Measurements from ENCODE around the gene ERN1. TPM values are rescaled to one million over a fixed set of nuclear protein-coding genes. Genes with fewer than 3 reads are reported as not detected.

ERN1 gene
- total RNA-seq, 1 donor from 2014 or later = 127 TPM

- intact Hi-C loops (cut with micrococcal nuclease) = no loop called here
These were observed 134.3 kb downstream of the ERN1 start for GRCh38 chr17:63995626-63996025.

GRCh38 chr17:63993368-63993985, 136.5 kb downstream of the ERN1 start:
- intact Hi-C loops (cut with micrococcal nuclease) = no loop called here

DNA sequence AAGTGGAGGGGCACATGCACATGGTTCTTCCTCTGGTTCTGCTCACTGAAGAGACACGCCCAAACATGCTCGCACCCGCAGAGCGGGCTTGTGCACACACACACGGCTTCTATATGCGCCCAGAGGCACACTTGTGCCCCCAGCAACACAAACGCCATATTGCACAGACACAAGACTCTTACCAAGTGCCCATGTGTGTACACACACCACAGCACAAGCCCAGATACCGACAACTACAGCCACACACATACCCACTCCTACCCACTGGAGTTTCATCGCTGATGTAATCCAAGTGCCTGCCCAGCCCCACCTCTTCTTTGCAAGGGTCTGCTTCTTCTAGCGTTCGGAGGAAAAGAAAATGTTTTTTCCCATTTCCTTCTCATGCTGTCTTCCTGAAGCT, 138.3 kb downstream of the ERN1 start:
- intact Hi-C loops (cut with micrococcal nuclease) = no loop called here

GRCh38 chr17:63989622-63990345, 140.2 kb downstream of the ERN1 start:
- intact Hi-C loops (cut with micrococcal nuclease) = loop anchor here (1.0 kb wide), 1 partner anchor 70 kb away; no protein-coding TSS in a partner anchor

Other genes starting within 250 kb of the ERN1 start
- gene GH2, start 248.2 kb downstream of the ERN1 start, total RNA-seq = not detected in 2 replicates
- gene CSH1, start 233.6 kb downstream of the ERN1 start, total RNA-seq = not detected in 2 replicates
- gene CSHL1, start 218.9 kb downstream of the ERN1 start, total RNA-seq = not detected in 2 replicates
- 0.50 TPM in 1 of 2 replicates, not detected in the other for gene GH1, start 211.3 kb downstream of the ERN1 start, total RNA-seq
- gene CD79B, start 197.8 kb downstream of the ERN1 start, total RNA-seq = 38.3 and 41.0 TPM in 2 replicates
- 0.02 and 0.05 TPM in 2 replicates for gene SCN4A, start 157.2 kb downstream of the ERN1 start, total RNA-seq
- gene PRR29, start 131.8 kb downstream of the ERN1 start, total RNA-seq = 1.5 and 1.8 TPM in 2 replicates
- gene ICAM2, start 109.5 kb downstream of the ERN1 start, total RNA-seq = 98.1 and 98.9 TPM in 2 replicates
- 16.5 and 17.3 TPM in 2 replicates for gene TEX2, start 133.1 kb upstream of the ERN1 start, total RNA-seq